ENCODE measurements around the gene PRR16.
"Not testable (repeated sequence)": the region's sequence is repeated elsewhere in the genome, so short reads cannot be mapped to it uniquely, and the experiment has no call there.

Gene PRR16

DNA sequence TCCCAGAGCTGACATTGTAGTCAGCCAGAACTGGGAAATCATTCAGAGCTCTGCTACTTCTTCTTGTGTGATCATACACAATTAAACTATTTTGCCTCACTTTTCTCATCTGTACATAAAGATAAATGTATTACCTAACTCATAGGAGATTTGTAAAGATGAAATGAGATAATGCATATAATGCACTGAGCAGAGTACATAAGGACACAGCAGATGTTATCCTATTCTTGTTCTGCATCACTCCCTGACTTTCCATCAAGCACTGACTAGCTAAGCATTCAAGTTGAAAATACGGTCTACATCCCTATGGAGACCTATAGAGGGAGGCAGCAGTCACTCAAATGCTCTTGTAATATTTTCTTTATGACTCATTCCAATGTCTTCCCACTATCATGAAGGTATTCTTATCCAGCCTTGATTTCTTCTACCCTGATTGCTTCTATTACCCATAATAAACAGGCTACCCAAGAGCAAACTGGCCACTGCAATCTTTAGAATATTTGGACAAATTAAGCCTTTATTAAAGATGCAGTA is 16.3 kb upstream of the PRR16 start:
- Histone ChIP-seq H3K9me3 (ENCODE audit: control insufficient read depth, low read depth, low read length) (no peaks in the 10 kb centered on the region), H3K27me3 (ENCODE audit: control insufficient read depth, insufficient read depth, low read length) (no peaks in the 10 kb centered on the region), H3K27ac (ENCODE audit: low read length) (no peak overlapping the region), H3K9ac (ENCODE audit: low read length) (no peak overlapping the region), H3K36me3 (ENCODE audit: control insufficient read depth, low read depth, low read length) (no peaks in the 10 kb centered on the region), H3K4me1 (ENCODE audit: control insufficient read depth, low read depth, low read length) (peaks cover 9% of the 10 kb centered on the region), H3K4me3 (ENCODE audit: low read length) (no peak overlapping the region)

GRCh38 chr5:120449501-120449900 is 14.6 kb upstream of the PRR16 start:
- H3K27me3 ChIP-seq (ENCODE audit: control insufficient read depth, insufficient read depth, low read length), result no peaks in the 10 kb centered on the region
- no peak overlapping the region for H3K9ac ChIP-seq (ENCODE audit: low read length)
- no peak overlapping the region for H3K4me3 ChIP-seq (ENCODE audit: low read length)
- H3K4me1 ChIP-seq (ENCODE audit: control insufficient read depth, low read depth, low read length), result peaks cover 13% of the 10 kb centered on the region
- H3K9me3 ChIP-seq (ENCODE audit: control insufficient read depth, low read depth, low read length), result no peaks in the 10 kb centered on the region
- no peak overlapping the region for H3K27ac ChIP-seq (ENCODE audit: low read length)
- no peaks in the 10 kb centered on the region for H3K36me3 ChIP-seq (ENCODE audit: control insufficient read depth, low read depth, low read length)

- H3K36me3 ChIP-seq (ENCODE audit: control insufficient read depth, low read depth, low read length), result no peaks in the 10 kb centered on the region
- H3K27me3 ChIP-seq (ENCODE audit: control insufficient read depth, insufficient read depth, low read length), result no peaks in the 10 kb centered on the region
- no peaks in the 10 kb centered on the region for H3K9me3 ChIP-seq (ENCODE audit: control insufficient read depth, low read depth, low read length)
- peaks cover 15% of the 10 kb centered on the region for H3K4me1 ChIP-seq (ENCODE audit: control insufficient read depth, low read depth, low read length)
- H3K4me3 ChIP-seq (ENCODE audit: low read length), result no peak overlapping the region
- no peak overlapping the region for H3K27ac ChIP-seq (ENCODE audit: low read length)
- no peak overlapping the region for H3K9ac ChIP-seq (ENCODE audit: low read length)
Observed at GRCh38 chr5:120450910-120451309, 13.2 kb upstream of the PRR16 start.

GRCh38 chr5:120451445-120451844 is 12.7 kb upstream of the PRR16 start:
- H3K27me3 ChIP-seq (ENCODE audit: control insufficient read depth, insufficient read depth, low read length), result no peaks in the 10 kb centered on the region
- no peak overlapping the region for H3K9ac ChIP-seq (ENCODE audit: low read length)
- H3K36me3 ChIP-seq (ENCODE audit: control insufficient read depth, low read depth, low read length), result no peaks in the 10 kb centered on the region
- peaks cover 12% of the 10 kb centered on the region for H3K4me1 ChIP-seq (ENCODE audit: control insufficient read depth, low read depth, low read length)
- H3K27ac ChIP-seq (ENCODE audit: low read length), result no peak overlapping the region
- no peak overlapping the region for H3K4me3 ChIP-seq (ENCODE audit: low read length)
- no peaks in the 10 kb centered on the region for H3K9me3 ChIP-seq (ENCODE audit: control insufficient read depth, low read depth, low read length)

DNA sequence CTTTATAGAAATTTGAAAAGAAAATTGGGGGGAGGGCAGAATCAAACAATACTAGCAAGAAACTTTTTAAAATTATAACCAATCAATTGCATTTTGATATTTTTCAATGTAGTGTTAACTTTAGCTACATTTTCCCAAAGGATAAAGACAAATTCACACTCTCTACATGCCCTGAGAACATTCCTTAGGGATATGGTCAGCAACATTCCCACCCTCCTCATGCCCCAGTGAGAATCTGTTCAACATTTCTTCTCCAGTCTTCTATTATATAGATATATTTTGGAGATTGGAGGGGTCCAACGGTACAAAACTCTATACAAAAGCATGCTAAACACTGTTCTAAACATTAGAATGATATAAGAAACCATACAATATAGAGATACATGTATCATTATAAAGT is 11.6 kb upstream of the PRR16 start:
- no peaks in the 10 kb centered on the region for H3K27me3 ChIP-seq (ENCODE audit: control insufficient read depth, insufficient read depth, low read length)
- no peak overlapping the region for H3K27ac ChIP-seq (ENCODE audit: low read length)
- peaks cover 6% of the 10 kb centered on the region for H3K4me1 ChIP-seq (ENCODE audit: control insufficient read depth, low read depth, low read length)

DNA sequence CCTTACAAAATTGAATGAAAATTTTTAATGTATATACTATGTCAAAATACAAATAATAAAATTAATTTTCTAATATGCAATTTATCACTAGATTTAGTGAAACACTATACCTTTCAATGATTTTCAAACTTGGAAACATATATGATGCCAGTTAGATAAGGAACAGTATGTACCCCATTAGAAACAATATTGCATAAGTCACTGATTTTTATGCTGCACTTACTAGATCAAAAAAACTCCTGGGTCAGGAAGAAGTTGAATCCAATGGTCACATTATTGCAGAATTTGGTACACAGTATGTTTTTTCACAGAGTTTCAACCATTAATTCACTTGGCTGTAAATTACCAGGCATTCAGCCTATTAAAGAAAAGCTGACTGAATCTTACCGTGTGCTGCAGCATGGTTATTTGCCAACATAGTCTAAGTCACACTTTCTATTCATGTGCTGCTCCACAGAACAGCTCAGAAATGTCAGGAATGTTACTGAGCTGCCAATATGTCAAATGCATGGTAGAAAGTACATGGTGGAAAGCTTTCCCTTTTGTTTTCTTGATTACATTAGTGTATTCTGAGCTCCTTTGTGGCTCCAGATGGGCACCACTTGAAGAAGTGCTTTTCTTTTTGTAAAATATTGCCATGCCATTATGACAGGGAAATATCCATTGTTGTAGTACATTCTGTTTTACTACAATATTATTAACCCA is 9.9 kb upstream of the PRR16 start:
- Histone ChIP-seq H3K27me3 (ENCODE audit: control insufficient read depth, insufficient read depth, low read length) (no peaks in the 10 kb centered on the region), H3K9ac (ENCODE audit: low read length) (no peak overlapping the region), H3K36me3 (ENCODE audit: control insufficient read depth, low read depth, low read length) (no peaks in the 10 kb centered on the region), H3K9me3 (ENCODE audit: control insufficient read depth, low read depth, low read length) (no peaks in the 10 kb centered on the region), H3K27ac (ENCODE audit: low read length) (no peak overlapping the region), H3K4me1 (ENCODE audit: control insufficient read depth, low read depth, low read length) (peaks cover 6% of the 10 kb centered on the region), H3K4me3 (ENCODE audit: low read length) (no peak overlapping the region)

More for the DNA sequence above, 11.6 kb upstream of the PRR16 start:
- Histone ChIP-seq H3K9me3 (ENCODE audit: control insufficient read depth, low read depth, low read length) (no peaks in the 10 kb centered on the region), H3K9ac (ENCODE audit: low read length) (no peak overlapping the region), H3K36me3 (ENCODE audit: control insufficient read depth, low read depth, low read length) (no peaks in the 10 kb centered on the region), H3K4me3 (ENCODE audit: low read length) (no peak overlapping the region)

GRCh38 chr5:120456006-120456405 is 8.1 kb upstream of the PRR16 start:
- H3K36me3 ChIP-seq (ENCODE audit: control insufficient read depth, low read depth, low read length), result no peaks in the 10 kb centered on the region
- no peaks in the 10 kb centered on the region for H3K9me3 ChIP-seq (ENCODE audit: control insufficient read depth, low read depth, low read length)
- no peak overlapping the region for H3K27ac ChIP-seq (ENCODE audit: low read length)

DNA sequence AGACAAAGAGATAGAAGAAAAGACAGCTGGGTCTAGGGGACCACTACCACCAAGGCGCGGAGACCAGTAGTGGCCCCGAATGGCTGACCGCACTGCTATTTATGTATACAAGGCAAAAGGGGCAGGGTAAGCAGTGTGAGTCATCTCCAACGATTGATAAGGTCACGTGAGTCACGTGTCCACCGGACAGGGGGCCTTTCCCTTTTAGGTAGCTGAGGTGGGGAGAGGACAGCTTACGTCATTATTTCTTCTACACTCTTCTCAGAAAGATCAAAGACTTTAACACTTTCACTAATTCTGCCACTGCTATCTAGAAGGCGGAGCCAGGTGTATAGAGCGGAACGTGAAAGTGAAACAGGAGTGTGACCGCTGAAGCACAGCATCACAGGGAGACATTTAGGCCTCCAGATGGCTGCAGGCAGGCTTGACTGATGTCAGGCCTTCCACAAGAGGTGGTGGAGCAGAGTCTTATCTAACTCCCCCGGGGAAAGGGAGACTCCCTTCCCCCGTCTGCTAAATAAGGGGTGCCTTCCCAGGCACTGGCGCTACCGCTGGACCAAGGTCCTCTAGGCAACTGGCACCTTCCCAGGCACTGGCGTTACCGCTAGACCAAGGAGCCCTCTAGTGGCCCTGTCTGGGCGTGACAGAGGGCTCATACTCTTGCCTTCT is 6.1 kb upstream of the PRR16 start:
- no peaks in the 10 kb centered on the region for H3K9me3 ChIP-seq (ENCODE audit: control insufficient read depth, low read depth, low read length)
- H3K9ac ChIP-seq (ENCODE audit: low read length), result no peak overlapping the region
- H3K4me3 ChIP-seq (ENCODE audit: low read length), result no peak overlapping the region
- no peak overlapping the region for H3K27ac ChIP-seq (ENCODE audit: low read length)
- H3K4me1 ChIP-seq (ENCODE audit: control insufficient read depth, low read depth, low read length), result peaks cover 6% of the 10 kb centered on the region
- peaks cover 5% of the 10 kb centered on the region for H3K27me3 ChIP-seq (ENCODE audit: control insufficient read depth, insufficient read depth, low read length)
- H3K36me3 ChIP-seq (ENCODE audit: control insufficient read depth, low read depth, low read length), result no peaks in the 10 kb centered on the region

More at GRCh38 chr5:120456006-120456405, 8.1 kb upstream of the PRR16 start:
- H3K4me3 ChIP-seq (ENCODE audit: low read length), result no peak overlapping the region
- H3K9ac ChIP-seq (ENCODE audit: low read length), result no peak overlapping the region
- peaks cover 6% of the 10 kb centered on the region for H3K4me1 ChIP-seq (ENCODE audit: control insufficient read depth, low read depth, low read length)
- H3K27me3 ChIP-seq (ENCODE audit: control insufficient read depth, insufficient read depth, low read length), result no peaks in the 10 kb centered on the region

GRCh38 chr5:120458508-120458847 is 5.6 kb upstream of the PRR16 start:
- not testable (repeated sequence) for H3K4me3 ChIP-seq (ENCODE audit: low read length); H3K27ac ChIP-seq (ENCODE audit: low read length)

DNA sequence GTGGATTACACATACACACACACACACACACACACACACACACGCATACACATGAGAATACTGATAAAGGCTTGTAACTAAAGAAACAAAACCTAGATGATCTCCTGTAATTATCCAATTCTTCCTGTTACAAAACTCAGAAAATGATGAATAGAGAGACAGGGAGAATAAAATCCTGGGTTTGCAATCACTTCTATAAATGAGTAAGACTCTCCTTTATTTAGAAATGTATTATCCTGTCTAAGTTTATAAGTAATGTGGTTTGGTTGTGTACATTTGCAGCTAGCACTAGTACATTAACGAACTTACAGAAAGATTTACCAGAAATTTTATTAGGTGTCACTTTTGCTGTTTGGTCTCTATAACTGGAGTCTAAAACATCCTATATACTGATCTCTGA is 2.8 kb upstream of the PRR16 start:
- Histone ChIP-seq H3K4me3 (ENCODE audit: low read length) (no peak overlapping the region), H3K9me3 (ENCODE audit: control insufficient read depth, low read depth, low read length) (no peaks in the 10 kb centered on the region), H3K27me3 (ENCODE audit: control insufficient read depth, insufficient read depth, low read length) (peaks cover 36% of the 10 kb centered on the region), H3K27ac (ENCODE audit: low read length) (no peak overlapping the region), H3K36me3 (ENCODE audit: control insufficient read depth, low read depth, low read length) (no peaks in the 10 kb centered on the region), H3K9ac (ENCODE audit: low read length) (no peak overlapping the region), H3K4me1 (ENCODE audit: control insufficient read depth, low read depth, low read length) (peaks cover 3% of the 10 kb centered on the region)

More at GRCh38 chr5:120458508-120458847, 5.6 kb upstream of the PRR16 start:
- not testable (repeated sequence) for H3K4me1 ChIP-seq (ENCODE audit: control insufficient read depth, low read depth, low read length); H3K9me3 ChIP-seq (ENCODE audit: control insufficient read depth, low read depth, low read length); H3K27me3 ChIP-seq (ENCODE audit: control insufficient read depth, insufficient read depth, low read length); H3K36me3 ChIP-seq (ENCODE audit: control insufficient read depth, low read depth, low read length); H3K9ac ChIP-seq (ENCODE audit: low read length)

DNA sequence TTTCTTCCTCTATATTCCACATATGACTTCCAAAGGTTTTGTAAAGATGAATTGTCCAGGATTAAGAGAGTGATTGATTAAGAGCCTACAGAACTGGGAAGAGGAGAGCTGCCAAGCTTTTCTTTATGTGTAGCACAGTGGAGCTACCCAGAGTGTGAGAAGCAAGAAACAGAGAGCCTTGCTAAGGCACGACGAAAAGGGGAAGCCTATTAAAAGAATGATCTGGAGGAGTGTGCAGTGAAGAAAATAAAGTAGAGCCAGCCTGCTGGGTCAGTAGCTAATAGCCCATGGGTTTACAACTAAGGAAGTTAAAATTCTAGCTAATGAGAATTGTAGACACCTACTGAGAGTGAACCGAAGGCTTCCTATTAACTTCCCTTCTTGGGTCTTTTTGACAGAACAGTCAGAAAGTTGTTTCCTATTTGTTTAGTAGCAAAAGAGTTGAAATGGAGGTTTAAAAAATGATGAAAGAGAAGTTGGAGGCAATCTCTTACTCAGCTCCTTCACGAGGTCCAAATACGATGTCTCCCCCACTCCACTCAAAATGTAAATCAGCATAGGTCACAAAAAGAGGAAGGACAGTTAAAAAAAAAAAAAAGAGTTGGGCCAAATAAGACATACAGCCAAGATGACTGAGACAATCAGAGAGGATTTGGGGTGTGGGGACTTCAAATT is 957 bp upstream of the PRR16 start:
- Histone ChIP-seq H3K27ac (ENCODE audit: low read length) (no peak overlapping the region), H3K9me3 (ENCODE audit: control insufficient read depth, low read depth, low read length) (no peaks in the 10 kb centered on the region), H3K4me1 (ENCODE audit: control insufficient read depth, low read depth, low read length) (peaks cover 3% of the 10 kb centered on the region), H3K4me3 (ENCODE audit: low read length) (peak overlapping the region; percentile 70), H3K36me3 (ENCODE audit: control insufficient read depth, low read depth, low read length) (no peaks in the 10 kb centered on the region), H3K9ac (ENCODE audit: low read length) (no peak overlapping the region), H3K27me3 (ENCODE audit: control insufficient read depth, insufficient read depth, low read length) (peaks cover 44% of the 10 kb centered on the region)
